PC-9 (cell line): ENCODE data around the gene CASR.

Experiments used
- CTCF ChIP-seq: fragments of 200-600 bp; sonication (generic); conservative IDR thresholded peaks from 2 replicates; pipeline ENCODE4 v1.6.1; 2017; ENCODE audit warnings: mixed run types, antibody characterized with exemption, mild to moderate bottlenecking, moderate library complexity
- EZH2 ChIP-seq: fragments of 200-600 bp; sonication (generic); IDR thresholded peaks from 2 replicates; pipeline ENCODE4 v1.8.0; 2017; ENCODE audit warnings: antibody characterized with exemption, low read depth

GRCh38 chr3:122183521-122183892 lies at the start of gene CASR:
- TF ChIP-seq CTCF (no peak), EZH2 (no peak)
